ENCODE measurements around the gene CFAP126. TPM values are rescaled to one million over a fixed set of nuclear protein-coding genes. Genes with fewer than 3 reads are reported as not detected.
"Not testable (repeated sequence)": the region's sequence is repeated elsewhere in the genome, so short reads cannot be mapped to it uniquely, and the experiment has no call there.

CFAP126 gene
- total RNA-seq, 1 donor from 2014 or later = not detected

DNA sequence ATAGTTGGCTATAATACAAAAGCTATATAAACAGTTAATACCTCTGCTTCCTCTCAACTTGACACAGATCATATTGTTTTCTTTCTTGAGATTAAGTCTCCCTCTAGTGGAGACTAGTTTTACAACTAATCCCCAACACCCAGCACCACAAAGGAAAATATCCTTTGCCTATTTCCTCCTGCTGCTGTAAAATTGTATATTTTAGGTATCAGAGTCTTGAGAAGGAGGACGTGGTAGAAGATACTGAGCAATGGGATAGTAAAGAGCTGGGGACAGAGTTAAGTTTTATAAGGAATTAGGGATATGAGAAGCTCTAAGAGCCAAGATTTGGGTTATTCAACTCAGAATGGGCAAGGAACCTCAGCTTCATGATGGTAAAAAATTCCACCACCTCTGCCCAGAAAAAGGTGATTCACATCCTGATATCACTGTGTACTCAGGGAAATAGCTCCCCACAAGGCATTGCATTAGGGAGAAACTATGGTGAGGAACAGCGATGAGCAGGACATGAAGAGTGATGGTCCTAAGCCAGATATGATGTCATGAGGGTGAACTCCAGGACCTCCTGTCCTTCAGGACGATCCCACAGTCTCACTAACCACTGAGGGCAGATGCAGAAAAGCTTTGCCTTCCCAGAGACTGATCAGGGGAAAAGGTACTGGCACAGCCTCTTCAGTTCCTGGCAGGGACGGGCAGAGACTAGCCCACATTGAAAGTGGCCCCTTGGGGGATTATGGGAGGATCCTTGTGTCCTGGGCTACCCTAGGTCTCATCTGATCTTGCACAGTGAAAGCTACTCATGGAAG, 14.7 kb upstream of the CFAP126 start:
- DNase-seq (ENCODE audit: low spot score) = no peak

DNA sequence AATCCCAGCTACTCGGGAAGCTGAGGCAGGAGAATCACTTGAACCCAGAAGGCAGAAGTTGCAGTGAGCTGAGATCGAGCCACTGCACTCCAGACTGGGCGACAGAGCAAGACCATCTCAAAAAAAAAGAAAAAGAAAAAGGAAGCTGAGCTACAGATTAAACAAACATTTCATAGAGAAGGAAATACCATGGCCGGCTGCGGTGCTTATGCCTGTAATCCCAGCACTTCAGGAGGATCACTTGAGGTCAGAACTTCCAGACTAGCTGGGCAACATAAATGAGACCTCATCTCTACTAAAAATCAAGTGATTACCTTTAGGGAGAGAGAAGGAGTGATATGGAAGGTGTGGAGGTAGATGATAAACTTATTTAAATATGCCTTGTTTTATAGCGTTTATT, 14.0 kb upstream of the CFAP126 start:
- DNase-seq (ENCODE audit: low spot score) = no peak

DNA sequence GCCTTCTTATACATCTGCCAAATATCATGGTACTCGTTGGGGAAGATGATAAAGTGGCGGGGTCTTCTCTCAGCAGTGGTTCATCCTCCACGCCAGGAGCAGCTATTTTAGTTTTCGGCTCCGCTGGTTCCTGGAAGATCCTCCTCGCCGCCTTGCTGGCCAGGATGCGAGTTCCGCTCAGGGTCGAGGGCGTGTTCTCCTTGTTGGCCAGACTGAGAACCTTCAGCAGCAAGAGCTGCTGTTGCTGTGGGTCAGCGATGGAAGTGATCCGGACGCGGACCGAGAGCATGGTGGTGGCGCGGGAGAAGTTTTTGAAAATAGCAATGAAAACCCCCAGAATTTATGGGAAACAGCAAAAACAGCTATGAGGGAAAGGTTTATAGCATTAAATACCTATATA, 11.4 kb upstream of the CFAP126 start:
- DNase-seq (ENCODE audit: low spot score) = no peak

DNA sequence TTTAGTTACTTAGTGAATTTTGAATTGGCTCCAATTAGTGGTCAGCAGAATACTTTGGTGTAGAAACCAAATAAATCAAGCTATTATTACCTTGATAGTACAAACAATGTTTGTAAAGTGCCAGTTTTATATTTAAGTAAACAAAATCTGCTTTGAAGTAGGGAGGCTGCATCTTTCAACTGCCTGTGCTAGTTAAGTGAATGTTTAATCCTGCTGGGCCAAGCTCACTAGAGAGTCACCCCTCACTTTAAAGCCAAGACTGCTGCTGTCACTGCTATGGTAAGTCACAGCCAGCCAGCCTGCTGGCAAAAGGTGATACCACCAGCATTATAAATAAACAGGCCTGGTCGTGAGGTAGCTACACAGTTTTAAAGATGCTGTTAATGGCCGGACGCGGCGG, 10.3 kb upstream of the CFAP126 start:
- no peak for DNase-seq (ENCODE audit: low spot score)

DNA sequence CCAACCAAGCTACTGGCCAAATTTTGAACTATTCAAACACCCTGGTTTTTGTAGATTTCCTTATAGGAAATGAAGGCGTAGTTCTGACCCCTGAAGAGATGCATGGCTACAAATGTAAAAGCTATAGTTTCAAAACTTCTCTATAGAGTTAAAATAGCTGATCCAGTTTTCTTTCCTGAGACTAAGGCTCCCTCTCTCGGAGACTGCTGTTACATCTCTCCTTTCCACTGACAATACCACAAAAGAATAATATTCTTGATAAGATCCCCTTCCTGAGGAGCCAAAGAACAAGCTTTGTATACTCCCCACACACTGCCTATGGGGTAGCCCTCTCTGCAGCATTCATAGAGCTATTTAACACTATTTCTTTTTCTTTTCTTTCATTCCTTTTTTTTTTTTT, 6.7 kb upstream of the CFAP126 start:
- no peak for DNase-seq (ENCODE audit: low spot score)

DNA sequence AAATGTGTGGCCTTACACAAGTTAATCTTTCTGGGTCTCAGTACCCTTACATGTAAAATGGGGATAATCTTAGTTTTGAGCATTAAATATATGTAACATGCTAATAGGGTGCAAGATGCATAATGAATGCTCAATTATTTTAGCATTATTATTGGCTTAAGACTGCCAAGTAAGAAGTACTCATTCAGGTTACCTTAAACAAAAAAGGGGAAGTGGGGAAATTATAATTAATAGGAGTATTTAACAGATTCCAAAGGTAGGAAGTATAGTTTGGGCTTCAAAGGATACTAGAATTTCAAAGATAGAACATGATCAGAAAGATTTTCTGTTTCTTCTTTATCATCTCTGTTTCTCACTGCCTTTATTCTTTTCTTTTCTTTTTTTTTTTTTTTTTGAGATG, 5.8 kb upstream of the CFAP126 start:
- no peak for DNase-seq (ENCODE audit: low spot score)

DNA sequence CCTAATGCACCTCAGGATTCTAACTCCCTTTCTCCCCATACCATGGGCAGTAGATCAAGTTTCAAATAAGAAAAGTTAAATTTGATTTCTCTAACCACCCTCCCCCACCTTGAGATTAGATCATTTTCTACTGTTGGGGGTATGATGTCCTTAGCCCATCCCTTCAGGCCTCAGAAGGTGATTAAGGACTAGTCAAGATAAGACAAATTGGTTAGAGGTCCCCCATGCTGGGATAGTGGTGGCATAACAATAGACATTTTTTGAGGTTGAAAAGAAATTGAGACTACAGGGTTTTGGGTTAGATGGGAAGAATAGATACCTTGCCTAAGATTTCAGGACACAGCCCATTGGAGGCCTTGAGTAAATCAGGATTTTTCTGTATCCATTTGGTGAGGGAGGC, 2.5 kb downstream of the CFAP126 start:
- DNase-seq (ENCODE audit: low spot score) = no peak

DNA sequence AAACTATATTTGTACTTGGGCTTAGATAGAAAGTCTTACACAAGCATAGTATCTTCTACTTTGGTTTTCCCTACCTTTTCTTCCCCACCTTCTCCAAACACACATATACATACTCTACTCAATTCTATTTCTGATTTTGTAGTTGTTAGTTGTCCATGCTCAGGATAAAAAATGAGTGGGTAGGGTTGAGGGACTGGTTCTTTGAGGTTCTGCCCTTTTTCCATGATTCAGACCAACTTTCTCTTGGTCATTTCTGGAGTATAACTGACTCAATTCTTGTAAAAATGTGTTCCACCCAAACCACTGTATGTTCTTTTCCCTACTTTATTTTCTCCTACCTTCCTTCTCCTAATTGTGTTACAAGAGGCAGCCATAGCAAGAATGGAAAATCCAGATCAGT, 3.3 kb downstream of the CFAP126 start:
- DNase-seq (ENCODE audit: low spot score) = no peak

DNA sequence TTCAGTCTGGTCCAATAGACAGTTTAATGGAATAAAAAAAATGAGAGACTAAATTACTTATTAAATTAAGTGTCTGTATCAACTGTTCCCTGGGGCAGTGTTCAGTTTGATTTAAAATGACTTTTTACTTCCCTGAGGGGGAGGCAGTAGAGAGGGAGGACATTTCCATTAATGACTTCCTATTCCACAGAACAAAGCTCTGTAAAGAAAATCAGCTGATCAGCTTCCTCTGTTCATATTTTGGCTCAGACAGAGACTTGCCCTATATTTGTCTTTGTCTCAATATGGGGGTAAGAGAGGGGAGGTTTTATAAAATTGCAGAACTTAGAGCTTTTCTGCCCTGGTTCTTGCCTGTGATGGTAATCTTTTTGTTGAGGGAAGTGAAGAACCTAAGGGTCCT, 8.4 kb downstream of the CFAP126 start:
- no peak for DNase-seq (ENCODE audit: low spot score)

DNA sequence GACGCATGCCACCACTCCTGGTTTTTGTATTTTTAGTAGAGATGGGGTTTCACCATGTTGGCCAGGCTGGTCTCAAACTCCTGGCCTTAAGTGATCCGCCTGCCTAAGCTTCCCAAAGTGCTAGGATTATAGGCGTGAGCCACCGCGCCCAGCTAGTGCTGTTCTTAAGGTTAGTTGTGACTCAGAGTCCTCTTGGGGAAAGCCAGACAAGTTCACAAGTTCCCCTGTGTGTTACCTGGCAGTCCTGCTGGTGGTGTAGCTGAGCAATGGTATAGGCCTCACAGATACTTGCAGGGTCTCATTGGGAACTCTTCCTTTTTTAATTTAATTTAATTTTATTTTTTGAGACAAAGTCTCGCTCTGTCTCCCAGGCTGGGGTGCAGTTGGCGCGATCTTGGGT, 10.6 kb downstream of the CFAP126 start:
- DNase-seq (ENCODE audit: low spot score) = no peak

DNA sequence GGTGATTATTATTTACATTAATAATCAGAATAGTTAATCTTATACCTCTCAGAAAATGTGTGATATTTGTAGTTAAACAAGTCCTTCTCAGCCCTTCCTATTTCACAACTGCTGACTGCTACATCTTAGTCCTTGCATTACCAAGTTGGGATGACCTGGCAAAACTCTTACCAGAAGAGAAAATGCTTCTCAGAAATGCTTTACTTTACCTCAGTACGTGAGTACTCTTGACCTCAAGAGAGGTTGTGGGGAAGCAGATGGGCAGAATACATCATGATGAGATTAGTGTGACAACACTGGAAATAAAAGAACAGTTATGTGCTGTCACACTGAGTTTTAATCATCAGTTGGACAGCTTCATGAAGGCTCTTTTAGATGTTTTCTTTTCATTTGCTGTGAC, 16.2 kb downstream of the CFAP126 start:
- DNase-seq (ENCODE audit: low spot score) = no peak

DNA sequence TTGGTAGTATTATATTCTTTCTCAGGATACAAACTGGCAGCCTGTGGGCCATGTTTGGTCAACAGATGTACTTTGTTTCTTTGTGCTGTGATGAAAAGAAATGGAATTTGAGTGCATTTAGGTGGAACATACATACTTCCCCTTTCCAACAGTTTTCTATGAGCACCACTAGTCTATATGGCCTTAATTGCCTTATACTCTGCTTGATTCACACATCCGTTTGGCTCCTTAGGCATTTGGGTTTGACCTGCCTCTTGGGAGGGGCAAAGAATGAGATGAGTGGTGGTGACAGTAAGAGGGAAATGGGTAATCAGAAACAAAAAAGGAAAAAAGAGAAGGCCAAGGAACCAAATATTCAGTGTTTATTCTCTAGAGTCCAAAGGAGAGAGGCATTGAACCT, 17.0 kb downstream of the CFAP126 start:
- DNase-seq (ENCODE audit: low spot score) = no peak

DNA sequence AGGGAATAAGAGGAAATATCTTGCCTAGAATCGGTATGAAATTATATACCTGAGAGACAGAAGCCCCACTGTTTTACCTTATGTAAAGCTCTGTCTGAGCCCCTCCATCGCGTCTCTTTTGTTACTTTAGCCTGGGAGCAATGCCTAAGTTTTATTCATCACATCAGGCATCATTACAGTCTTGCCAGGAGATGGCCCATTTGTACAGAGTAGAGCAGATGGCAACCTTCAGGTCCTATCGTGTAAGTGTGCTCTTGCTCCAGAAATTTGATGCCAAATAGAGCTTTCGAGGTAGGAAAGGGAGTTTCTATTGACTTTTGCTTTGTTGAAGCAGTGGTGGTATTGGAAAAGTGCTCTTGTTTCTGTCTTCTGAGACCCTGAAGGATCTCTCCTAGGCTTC, 24.9 kb downstream of the CFAP126 start:
- no peak for DNase-seq (ENCODE audit: low spot score)

DNA sequence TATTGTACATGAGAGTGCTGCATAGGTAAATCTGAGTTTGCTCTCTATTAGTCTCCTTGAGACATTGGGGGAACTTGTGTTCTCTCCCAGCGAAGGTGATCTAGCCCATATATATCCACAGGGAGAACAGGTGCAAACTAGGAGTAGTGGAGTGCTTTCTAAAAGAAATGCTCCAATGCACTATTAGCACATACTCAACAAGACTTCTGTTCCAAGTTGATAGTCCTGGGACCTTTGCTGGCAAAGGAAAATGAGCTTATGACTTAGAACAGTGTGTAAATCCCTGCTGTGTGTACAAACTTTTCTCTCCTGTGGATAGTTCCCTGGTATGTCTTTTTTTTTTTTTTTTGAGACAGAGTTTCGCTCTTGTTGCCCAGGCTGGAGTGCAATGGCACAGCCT, 25.5 kb downstream of the CFAP126 start:
- DNase-seq (ENCODE audit: low spot score) = no peak

DNA sequence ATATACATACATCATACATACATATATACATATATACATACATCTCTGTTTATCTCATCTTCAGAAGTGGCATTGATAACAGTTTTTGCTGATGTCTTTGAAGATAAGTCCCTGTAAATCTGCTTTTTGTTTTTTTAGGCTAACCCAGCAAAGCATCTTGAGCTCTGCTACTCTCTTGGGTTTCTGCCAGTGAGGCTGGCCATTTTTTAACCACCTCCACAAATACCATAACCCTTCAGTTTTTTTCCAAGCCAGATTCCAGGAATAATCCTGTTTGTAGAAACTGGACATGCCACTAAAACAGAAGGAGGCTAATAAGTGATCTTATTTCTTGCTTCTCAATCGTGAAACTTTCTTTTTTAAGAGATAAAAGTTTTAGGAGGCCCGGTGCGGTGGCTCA, 31.9 kb downstream of the CFAP126 start:
- no peak for DNase-seq (ENCODE audit: low spot score)

DNA sequence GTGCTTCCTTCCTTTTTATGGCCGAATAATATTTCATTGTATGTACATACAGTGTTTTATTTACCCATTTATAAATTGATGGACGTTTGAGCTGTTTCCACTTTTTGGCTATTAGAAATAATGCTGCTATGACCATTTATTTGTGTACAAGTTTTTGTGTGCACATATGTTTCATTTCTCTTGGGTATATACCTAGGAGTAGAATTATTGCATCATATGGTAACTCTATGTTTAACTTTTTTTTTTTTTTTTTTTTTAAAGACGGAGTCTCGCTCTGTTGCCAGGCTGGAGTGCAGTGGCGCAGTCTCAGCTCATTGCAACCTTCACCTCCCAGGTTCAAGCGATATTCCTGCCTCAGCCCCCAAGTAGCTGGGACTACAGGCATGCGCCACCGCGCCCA, 34.5 kb downstream of the CFAP126 start:
- no peak for DNase-seq (ENCODE audit: low spot score)

DNA sequence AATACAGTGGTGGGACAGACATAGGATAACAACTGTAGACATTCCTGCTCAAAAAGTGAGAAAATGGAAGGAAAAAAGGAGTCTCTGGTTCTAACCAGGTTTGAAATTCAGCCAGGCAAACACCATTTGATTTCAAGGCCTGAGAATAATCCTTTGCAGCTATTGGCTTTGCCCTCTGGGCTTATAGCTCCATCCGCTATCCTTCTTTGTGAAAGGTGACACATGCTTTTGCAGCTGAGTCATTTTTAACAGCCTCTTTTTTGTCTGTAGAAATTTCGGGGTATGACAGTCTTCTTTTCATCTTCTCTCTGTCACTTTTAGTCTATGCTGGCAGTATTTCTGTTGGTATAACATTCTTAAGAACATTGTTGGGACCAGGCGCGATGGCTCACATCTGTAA, 37.3 kb downstream of the CFAP126 start:
- DNase-seq (ENCODE audit: low spot score) = no peak

DNA sequence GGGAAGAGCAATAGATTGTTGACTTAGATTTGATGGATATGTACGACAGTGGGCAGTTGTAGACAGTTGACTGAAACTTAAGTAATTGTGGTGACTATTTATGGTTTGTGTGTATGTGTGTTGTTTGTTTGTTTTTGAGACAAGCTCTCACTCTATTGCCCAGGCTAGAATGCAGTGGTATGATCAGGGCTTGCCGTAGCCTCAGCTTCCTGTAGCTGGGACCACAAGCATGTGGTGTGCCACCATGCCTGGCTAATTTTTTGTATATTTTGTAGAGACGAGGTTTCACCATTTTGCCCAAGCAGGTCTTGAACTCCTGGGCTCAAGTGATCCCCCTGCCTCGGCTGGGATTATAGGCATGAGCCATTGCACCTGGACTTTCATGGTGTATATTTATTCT, 43.7 kb downstream of the CFAP126 start:
- no peak for DNase-seq (ENCODE audit: low spot score)

DNA sequence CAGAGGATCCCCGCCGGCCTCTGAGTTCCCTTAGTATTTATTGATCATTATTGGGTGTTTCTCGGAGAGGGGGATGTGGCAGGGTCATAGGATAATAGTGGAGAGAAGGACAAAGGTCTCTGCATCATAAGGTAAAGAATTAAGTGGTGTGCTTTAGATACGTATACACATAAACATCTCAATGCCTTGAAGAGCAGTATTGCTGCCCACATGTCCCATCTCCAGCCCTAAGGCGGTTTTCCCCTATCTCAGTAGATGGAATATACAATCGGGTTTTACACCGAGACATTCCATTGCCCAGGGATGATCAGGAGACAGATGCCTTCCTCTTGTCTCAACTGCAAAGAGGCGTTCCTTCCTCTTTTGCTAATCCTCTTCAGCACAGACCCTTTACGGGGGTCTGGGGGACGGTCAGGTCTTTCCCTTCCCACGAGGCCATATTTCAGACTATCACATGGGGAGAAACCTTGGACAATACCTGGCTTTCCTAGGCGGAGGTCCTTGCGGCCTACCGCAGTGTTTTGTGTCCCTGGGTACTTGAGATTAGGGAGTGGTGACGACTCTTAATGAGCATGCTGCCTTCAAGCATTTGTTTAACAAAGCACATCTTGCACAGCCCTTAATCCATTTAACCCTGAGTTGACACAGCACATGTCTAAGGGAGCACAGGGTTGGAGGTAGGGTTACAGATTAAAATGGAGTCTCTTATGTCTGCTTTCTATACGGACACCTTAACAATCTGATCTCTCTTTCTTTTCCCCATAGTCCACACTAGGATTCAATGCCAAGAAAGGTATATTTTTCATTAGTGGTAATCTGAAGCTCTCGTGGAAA, 51.6 kb downstream of the CFAP126 start:
- not testable (repeated sequence) for DNase-seq (ENCODE audit: low spot score)
